SK-N-SH (cell line): ENCODE data around the gene BLOC1S3. TPM values are rescaled to one million over a fixed set of nuclear protein-coding genes. Genes with fewer than 3 reads are reported as not detected.

Source experiments
- CTCF ChIA-PET: fragments of 300-600, 350-600 bp; formaldehyde crosslinking; extraction: SDS; loops from one replicate; lab custom pipeline; 2021; lab: Yijun Ruan, JAX
- POLR2A ChIA-PET: fragments of 350-600 bp; sonication (Branson Sonifier 250); formaldehyde crosslinking; extraction: SDS; loops from one replicate; lab custom pipeline; 2020; ENCODE audit warnings: antibody characterized with exemption, inconsistent platforms; lab: Yijun Ruan, JAX
- DNase-seq: peaks from one replicate; pipeline ENCODE4 v3.0.0; 2012
- H2AFZ ChIP-seq: fragments of 200-600 bp; sonication (generic); 2 replicates; pipeline ENCODE4 v1.8.1; 2016; ENCODE audit warnings: antibody characterized with exemption, mild to moderate bottlenecking, low read depth
- H3F3A ChIP-seq: fragments of 200-600 bp; sonication (generic); replicated peaks from 2 replicates; pipeline ENCODE3; 2016; ENCODE audit warnings: antibody characterized with exemption, mild to moderate bottlenecking; ENCODE audit not compliant: insufficient read depth
- H3K27ac ChIP-seq, 2 experiments: fragments of 200-500 bp in 1 of 2; fragments of 200-600 bp in 1 of 2; sonication (Bioruptor generic) in 1 of 2; sonication (generic), shearing (Covaris generic) in 1 of 2; 2 replicates each; pipeline versions ENCODE4 v1.5.1 to v1.6.1; 2014 to 2016; ENCODE audit warnings: low read depth in 2 of 2, inconsistent platforms in 1 of 2, low read length in 1 of 2, mild to moderate bottlenecking in 1 of 2, mixed read lengths in 1 of 2
- H3K27me3 ChIP-seq: fragments of 200-600 bp; sonication (generic), shearing (Covaris generic); 2 replicates; pipeline ENCODE4 v1.6.1; 2016; ENCODE audit warnings: mixed run types; ENCODE audit not compliant: insufficient read depth
- H3K36me3 ChIP-seq, 2 experiments: fragments of 200-500 bp in 1 of 2; fragments of 200-600 bp in 1 of 2; sonication (Bioruptor generic) in 1 of 2; sonication (generic) in 1 of 2; replicated peaks in 1 of 2; 2 replicates each; pipeline versions ENCODE3 to v1.5.1; 2014 to 2016; ENCODE audit warnings: low read length in 1 of 2, mild to moderate bottlenecking in 1 of 2; ENCODE audit not compliant: insufficient read depth in 2 of 2, control insufficient read depth in 1 of 2
- H3K4me1 ChIP-seq, 2 experiments: fragments of 200-500 bp in 1 of 2; fragments of 200-600 bp in 1 of 2; sonication (Bioruptor generic) in 1 of 2; sonication (generic), shearing (Covaris generic) in 1 of 2; 2 replicates each; pipeline versions ENCODE4 v1.5.1 to v1.6.1; 2014 to 2016; ENCODE audit warnings: low read depth in 1 of 2, low read length in 1 of 2, mixed run types in 1 of 2; ENCODE audit not compliant: insufficient read depth in 2 of 2, control insufficient read depth in 1 of 2
- H3K4me2 ChIP-seq: fragments of 200-600 bp; sonication (generic), shearing (Covaris generic); 2 replicates; pipeline ENCODE4 v1.6.1; 2017; ENCODE audit warnings: mixed run types
- H3K4me3 ChIP-seq, 2 experiments: fragments of 200-500 bp in 1 of 2; fragments of 200-600 bp in 1 of 2; sonication (Bioruptor generic) in 1 of 2; sonication (generic), shearing (Covaris generic) in 1 of 2; 2 replicates each; pipeline versions ENCODE4 v1.5.1 to v1.8.1; 2014 to 2016; ENCODE audit warnings: low read depth in 2 of 2, inconsistent platforms in 1 of 2, low read length in 1 of 2, mild to moderate bottlenecking in 1 of 2, mixed read lengths in 1 of 2, moderate library complexity in 1 of 2
- H3K79me2 ChIP-seq: fragments of 200-600 bp; sonication (generic); 2 replicates; pipeline ENCODE4 v1.8.1; 2017; ENCODE audit warnings: mild to moderate bottlenecking; ENCODE audit not compliant: insufficient read depth
- H3K9ac ChIP-seq: fragments of 200-600 bp; sonication (generic); 2 replicates; pipeline ENCODE4 v1.6.1; 2017; ENCODE audit warnings: mixed run types
- H3K9me2 ChIP-seq: fragments of 200-600 bp; sonication (generic); 2 replicates; pipeline ENCODE4 v1.6.1; 2017; ENCODE audit warnings: mixed run types
- H3K9me3 ChIP-seq: fragments of 200-600 bp; sonication (generic); 2 replicates; pipeline ENCODE4 v1.6.1; 2017; ENCODE audit warnings: mixed run types, mild to moderate bottlenecking, moderate library complexity
- H4K20me1 ChIP-seq: fragments of 200-600 bp; sonication (generic); 2 replicates; pipeline ENCODE4 v1.6.1; 2017; ENCODE audit warnings: mild to moderate bottlenecking, mixed run types; ENCODE audit not compliant: insufficient read depth
- CTCF ChIP-seq: fragments of 200-600 bp; sonication (generic); IDR thresholded peaks from 2 replicates; pipeline ENCODE4 v1.6.1; 2017; ENCODE audit warnings: antibody characterized with exemption, mild to moderate bottlenecking, moderate library complexity
- ELF1 ChIP-seq: IDR thresholded peaks from 2 replicates; pipeline ENCODE4 v1.4.0; 2012
- EZH2phosphoT487 ChIP-seq: fragments of 200-600 bp; sonication (generic); IDR thresholded peaks from 2 replicates; pipeline ENCODE4 v1.6.1; 2017; ENCODE audit warnings: low read depth, mixed run types, mild to moderate bottlenecking, antibody characterized with exemption, moderate library complexity, borderline replicate concordance
- FOXJ3 ChIP-seq: sonication (generic); formaldehyde crosslinking; IDR thresholded peaks from 2 replicates; pipeline ENCODE4 v1.5.1; 2020; ENCODE audit warnings: mild to moderate bottlenecking, missing genetic modification reagents
- MXI1 ChIP-seq: IDR thresholded peaks from 2 replicates; pipeline ENCODE4 v1.6.1; 2012; ENCODE audit warnings: mild to moderate bottlenecking, low read depth, low read length, improper control_type of control experiment
- NRF1 ChIP-seq: IDR thresholded peaks from 2 replicates; pipeline ENCODE4 v1.6.1; 2012; ENCODE audit warnings: low read depth, mild to moderate bottlenecking, low read length
- PBX3 ChIP-seq: IDR thresholded peaks from 2 replicates; pipeline ENCODE4; 2012
- POLR2AphosphoS5 ChIP-seq: IDR thresholded peaks from 2 replicates; pipeline ENCODE4 v1.6.1; 2012; ENCODE audit warnings: low read depth, low read length
- REST ChIP-seq: IDR thresholded peaks from 2 replicates; pipeline ENCODE4 v1.6.1; 2012; ENCODE audit warnings: mild to moderate bottlenecking, low read depth, low read length, moderate library complexity
- RFX5 ChIP-seq: IDR thresholded peaks from 2 replicates; pipeline ENCODE4 v1.6.1; 2012; ENCODE audit warnings: mild to moderate bottlenecking, improper control_type of control experiment, low read length
- TAF1 ChIP-seq: IDR thresholded peaks from 2 replicates; pipeline ENCODE4 v1.6.1; 2012; ENCODE audit warnings: low read depth, mild to moderate bottlenecking, low read length, moderate library complexity, borderline replicate concordance
- TCF12 ChIP-seq: IDR thresholded peaks from 2 replicates; pipeline ENCODE4 v1.4.0; 2012
- USF1 ChIP-seq: IDR thresholded peaks from 2 replicates; pipeline ENCODE4 v1.4.0; 2012; ENCODE audit warnings: low read depth, borderline replicate concordance
- WGBS: methylation state at CpG from one replicate; pipeline ENCODE4 v1.1.6; 2017; ENCODE audit warnings: low lambda C conversion rate; 5-methylcytosine and 5-hydroxymethylcytosine counted together
- polyA plus RNA-seq, 3 experiments: library from polyadenylated mRNA; depleted of rRNA; stranded (reverse); fragments of >200 nt; gene quantifications; 2 replicates each; pipeline ENCODE4 v1.2.3, GENCODE V29; 2012

BLOC1S3 gene
- polyA plus RNA-seq, 1 of the 3 experiments (the other 2 are of a cell fraction), result 3.0 TPM

- TF ChIP-seq CTCF (peak; percentile 37), POLR2AphosphoS5 (peak; percentile 44; the same call in 1 of the 2 replicates), TCF12 (no peak), TAF1 (no peak), ELF1 (peak; percentile 96), PBX3 (peak; percentile 93)
Measured at GRCh38 chr19:45178262-45179071, at the start of gene BLOC1S3 (continued).

- no peaks in the 10 kb centered on the region for H3K27me3 ChIP-seq
- peaks cover 63% of the 10 kb centered on the region for H3K79me2 ChIP-seq
- no peak overlapping the region for H3K9ac ChIP-seq
- peaks cover 70% of the 10 kb centered on the region for H4K20me1 ChIP-seq
- peaks cover 0 to 7% of the 10 kb centered on the region in 2 experiments; a peak in 1 of 4 replicates for H3K4me1 ChIP-seq
- ChIA-PET CTCF (interaction anchor here (0.6 kb wide), 1 partner anchor 127 kb away, joined by 3 read pairs; no protein-coding TSS in a partner anchor), POLR2A (no interaction called here)
- no peaks in the 10 kb centered on the region for H3K9me2 ChIP-seq
- H3K4me3 ChIP-seq, result no peak overlapping the region
- H3F3A ChIP-seq, result no peaks in the 10 kb centered on the region
- H3K27ac ChIP-seq, result no peak overlapping the region
- WGBS, result 100% methylated on average over 5 of the region's 5 CpGs
- H3K9me3 ChIP-seq, result no peaks in the 10 kb centered on the region
- H3K36me3 ChIP-seq, result no peaks in the 10 kb centered on the region
- no peak overlapping the region for H3K4me2 ChIP-seq
- no peak for DNase-seq
- TF ChIP-seq RFX5 (no peak), MXI1 (no peak), NRF1 (no peak), TCF12 (no peak), EZH2phosphoT487 (no peak)
- no peak overlapping the region for H2AFZ ChIP-seq
Measured at GRCh38 chr19:45128806-45129205, 49.8 kb upstream of the BLOC1S3 start.

- Histone ChIP-seq H3K4me1 (peaks cover 0 to 6% of the 10 kb centered on the region in 2 experiments; a peak in 1 of 4 replicates), H3K9me3 (no peaks in the 10 kb centered on the region), H3K36me3 (no peaks in the 10 kb centered on the region), H3K27ac (no peak overlapping the region)
- TF ChIP-seq RFX5 (no peak), FOXJ3 (CRISPR knock-in tag) (no peak), ELF1 (no peak), REST (no peak), NRF1 (no peak), USF1 (no peak)
- TF ChIP-seq, all 33 proteins: peak for 0
- POLR2A ChIA-PET, result no interaction called here
- Histone ChIP-seq H3K27me3 (no peaks in the 10 kb centered on the region), H2AFZ (no peak overlapping the region), H3F3A (no peaks in the 10 kb centered on the region), H3K4me3 (no peak overlapping the region), H3K9me2 (no peaks in the 10 kb centered on the region), H3K9ac (no peak overlapping the region), H3K4me2 (no peak overlapping the region), H3K79me2 (peaks cover 74% of the 10 kb centered on the region), H4K20me1 (peaks cover 65% of the 10 kb centered on the region)
- no peak for DNase-seq
- 87% methylated on average over 12 of the region's 13 CpGs for WGBS
- CTCF ChIA-PET, result interaction anchor here (1.0 to 1.1 kb wide), 2 partner anchors 9 to 208 kb away, joined by 3 read pairs; no protein-coding TSS in a partner anchor
Measured at GRCh38 chr19:45130236-45130635, 48.3 kb upstream of the BLOC1S3 start.
